ENCODE data around the gene SLAMF9.
A peak's percentile ranks its signal among the peaks of the same experiment; 100 is the strongest.

The SLAMF9 gene

GRCh38 chr1:159953536-159954515 lies at the start of gene SLAMF9:
Gene SLAMF9 (minus strand): TSS chr1:159954237. CDS start chr1:159954137, 100 bp downstream.
- FAIRE-seq (no peak), DNase-seq (ENCODE audit: extremely low spot score, insufficient read length, low read depth) (no peak)

- no peak for DNase-seq (ENCODE audit: extremely low spot score, insufficient read length, low read depth)
- no peak for FAIRE-seq
Observed at GRCh38 chr1:160001440-160001839, 47.4 kb upstream of the SLAMF9 start.

- DNase-seq (ENCODE audit: extremely low spot score, insufficient read length, low read depth) (no peak), FAIRE-seq (no peak)
Observed at GRCh38 chr1:159999204-159999603, 45.2 kb upstream of the SLAMF9 start.

GRCh38 chr1:159996653-159997052 lies 42.6 kb upstream of the SLAMF9 start:
- FAIRE-seq: no peak
- no peak for DNase-seq (ENCODE audit: extremely low spot score, insufficient read length, low read depth)

GRCh38 chr1:159994896-159995295 lies 40.9 kb upstream of the SLAMF9 start:
- no peak for FAIRE-seq
- DNase-seq (ENCODE audit: extremely low spot score, insufficient read length, low read depth): no peak

GRCh38 chr1:159993911-159994310 lies 39.9 kb upstream of the SLAMF9 start:
- FAIRE-seq: no peak
- no peak for DNase-seq (ENCODE audit: extremely low spot score, insufficient read length, low read depth)

GRCh38 chr1:159992161-159992560 lies 38.1 kb upstream of the SLAMF9 start:
- FAIRE-seq: no peak
- DNase-seq (ENCODE audit: extremely low spot score, insufficient read length, low read depth): no peak

GRCh38 chr1:159991513-159991912 lies 37.5 kb upstream of the SLAMF9 start:
- peak; percentile 5 for FAIRE-seq
- no peak for DNase-seq (ENCODE audit: extremely low spot score, insufficient read length, low read depth)

GRCh38 chr1:159990005-159990404 lies 36.0 kb upstream of the SLAMF9 start:
- FAIRE-seq (no peak), DNase-seq (ENCODE audit: extremely low spot score, insufficient read length, low read depth) (no peak)

GRCh38 chr1:159989581-159989980 lies 35.5 kb upstream of the SLAMF9 start:
- FAIRE-seq: no peak
- no peak for DNase-seq (ENCODE audit: extremely low spot score, insufficient read length, low read depth)

GRCh38 chr1:159988006-159988405 lies 34.0 kb upstream of the SLAMF9 start:
- FAIRE-seq (no peak), DNase-seq (ENCODE audit: extremely low spot score, insufficient read length, low read depth) (no peak)

- no peak for DNase-seq (ENCODE audit: extremely low spot score, insufficient read length, low read depth)
Observed at GRCh38 chr1:159987186-159987585, 33.1 kb upstream of the SLAMF9 start.

GRCh38 chr1:159986531-159986930 lies 32.5 kb upstream of the SLAMF9 start:
- no peak for FAIRE-seq
- no peak for DNase-seq (ENCODE audit: extremely low spot score, insufficient read length, low read depth)

More at GRCh38 chr1:159987186-159987585, 33.1 kb upstream of the SLAMF9 start:
- FAIRE-seq: no peak

- no peak for FAIRE-seq
Observed at GRCh38 chr1:159986093-159986492, 32.1 kb upstream of the SLAMF9 start.

GRCh38 chr1:159985473-159985872 lies 31.4 kb upstream of the SLAMF9 start:
- DNase-seq (ENCODE audit: extremely low spot score, insufficient read length, low read depth) (no peak), FAIRE-seq (no peak)

More at GRCh38 chr1:159986093-159986492, 32.1 kb upstream of the SLAMF9 start:
- DNase-seq (ENCODE audit: extremely low spot score, insufficient read length, low read depth): no peak

GRCh38 chr1:159983681-159984080 lies 29.6 kb upstream of the SLAMF9 start:
- FAIRE-seq (no peak), DNase-seq (ENCODE audit: extremely low spot score, insufficient read length, low read depth) (no peak)

- FAIRE-seq (no peak), DNase-seq (ENCODE audit: extremely low spot score, insufficient read length, low read depth) (no peak)
Observed at GRCh38 chr1:159982280-159982679, 28.2 kb upstream of the SLAMF9 start.

GRCh38 chr1:159981351-159982055 lies 27.5 kb upstream of the SLAMF9 start:
- DNase-seq (ENCODE audit: extremely low spot score, insufficient read length, low read depth) (no peak), FAIRE-seq (no peak)

- FAIRE-seq (no peak), DNase-seq (ENCODE audit: extremely low spot score, insufficient read length, low read depth) (no peak)
Observed at GRCh38 chr1:159980786-159981185, 26.7 kb upstream of the SLAMF9 start.

GRCh38 chr1:159980076-159980475 lies 26.0 kb upstream of the SLAMF9 start:
- no peak for DNase-seq (ENCODE audit: extremely low spot score, insufficient read length, low read depth)
- no peak for FAIRE-seq

GRCh38 chr1:159979257-159979656 lies 25.2 kb upstream of the SLAMF9 start:
- DNase-seq (ENCODE audit: extremely low spot score, insufficient read length, low read depth): no peak

More at GRCh38 chr1:159979257-159979656, 25.2 kb upstream of the SLAMF9 start:
- no peak for FAIRE-seq

Data from GM18507 (cell line).